OCI-LY3 (cell line): ENCODE data around the gene SSPN.

Experiments
- CTCF ChIP-seq: fragments of 200-600, 300-600 bp; sonication (generic); IDR thresholded peaks from 2 replicates; pipeline ENCODE4 v1.5.1; 2014; ENCODE audit warnings: antibody characterized with exemption, low read length, low read depth
- EZH2phosphoT487 ChIP-seq: fragments of 200-600 bp; shearing (Covaris generic); IDR thresholded peaks from 2 replicates; pipeline ENCODE4 v1.6.1; 2018; ENCODE audit warnings: antibody characterized with exemption, mixed run types, low read depth

- no peak for TF ChIP-seq CTCF
- TF ChIP-seq EZH2phosphoT487, result no peak
Measured at GRCh38 chr12:26205941-26206340, 10.6 kb downstream of the SSPN start.
